HepG2 (cell line): ENCODE data around the gene KAZALD1. TPM values are rescaled to one million over a fixed set of nuclear protein-coding genes. Genes with fewer than 3 reads are reported as not detected.

ENCODE experiments used
- ATAC-seq: fragments of 200-7000 bp; cut with Tn5 transposase; 3 replicates; pipeline ENCODE4 v1.9.1; 2020; ENCODE audit warnings: mild to moderate bottlenecking, moderate library complexity
- BruUV-seq: library from RNA; stranded (reverse); fragments of 400-500 nt; replicated peaks from 2 replicates; lab custom pipeline; 2021; lab: Mats Ljungman, UMichigan
- CTCF ChIA-PET: fragments of 300-600 bp; formaldehyde crosslinking; extraction: SDS; loops from one replicate; lab custom pipeline; 2021; ENCODE audit warnings: low total read pairs, inconsistent platforms, low intra/inter-chr PET ratio; lab: Yijun Ruan, JAX
- POLR2A ChIA-PET: fragments of 350-600 bp; sonication (Branson Sonifier 250); formaldehyde crosslinking; loops from one replicate; lab custom pipeline; 2020; ENCODE audit warnings: antibody characterized with exemption, inconsistent platforms; lab: Yijun Ruan, JAX
- DNase-seq: peaks from one replicate; pipeline ENCODE4 v3.0.0-alpha.2; 2015; ENCODE audit warnings: low spot score
- FAIRE-seq: peaks from 3 replicates; lab custom pipeline; 2011; peaks lifted over from hg19 to GRCh38; lab: Jason Lieb, UNC
- H2AFZ ChIP-seq: one replicate; pipeline ENCODE4 v1.6.1; 2011; ENCODE audit warnings: low read length, inconsistent platforms
- H3K27ac ChIP-seq: fragments of 300-600 bp; 3 replicates; pipeline ENCODE4 v1.8.0; 2011; ENCODE audit warnings: mixed run types, mild to moderate bottlenecking, mixed read lengths, low read length, inconsistent platforms; ENCODE audit not compliant: insufficient read depth; ENCODE audit errors: extremely low read length
- H3K27me3 ChIP-seq, 2 experiments: fragments of 200-600 bp in 1 of 2; 2 replicates in 1 of 2; 3 replicates in 1 of 2; pipeline versions ENCODE4 v1.6.0 to v1.8.0; 2011; ENCODE audit warnings: low read length in 2 of 2, mild to moderate bottlenecking in 2 of 2, moderate library complexity in 2 of 2, inconsistent platforms in 1 of 2; ENCODE audit not compliant: insufficient read depth in 2 of 2, control insufficient read depth in 1 of 2
- H3K36me3 ChIP-seq, 2 experiments: fragments of 200-600 bp in 1 of 2; replicated peaks in 1 of 2; 2 replicates in 1 of 2; 3 replicates in 1 of 2; pipeline versions ENCODE4 v1.5.1 to v1.8.0; 2011; ENCODE audit warnings: low read length in 2 of 2, inconsistent platforms in 1 of 2; ENCODE audit not compliant: insufficient read depth in 2 of 2, control insufficient read depth in 1 of 2
- H3K4me1 ChIP-seq: 2 replicates; pipeline ENCODE4 v1.5.1; 2012; ENCODE audit warnings: low read length, inconsistent platforms; ENCODE audit not compliant: insufficient read depth
- H3K4me2 ChIP-seq: 2 replicates; pipeline ENCODE4 v1.6.0; 2011; ENCODE audit warnings: low read depth, low read length, inconsistent platforms
- H3K4me3 ChIP-seq, 3 experiments: fragments of 200-600 bp in 1 of 3; sonication (generic), shearing (Covaris generic) in 1 of 3; replicated peaks in 1 of 3; 2 replicates each; pipeline ENCODE4 v1.5.1; 2011 to 2016; ENCODE audit warnings: low read length in 3 of 3, inconsistent platforms in 2 of 3, low read depth in 2 of 3, mild to moderate bottlenecking in 2 of 3, control low read depth in 1 of 3, mixed read lengths in 1 of 3; ENCODE audit not compliant: insufficient read depth in 1 of 3
- H3K79me2 ChIP-seq: one replicate; pipeline ENCODE4 v1.6.1; 2011; ENCODE audit warnings: low read length, inconsistent platforms; ENCODE audit not compliant: insufficient read depth
- H3K9ac ChIP-seq: 2 replicates; pipeline ENCODE4 v1.6.0; 2011; ENCODE audit warnings: mild to moderate bottlenecking, low read depth, low read length, inconsistent platforms; ENCODE audit not compliant: insufficient read depth
- H3K9me3 ChIP-seq: 2 replicates; pipeline ENCODE4 v1.5.1; 2012; ENCODE audit warnings: mild to moderate bottlenecking, low read length
- H4K20me1 ChIP-seq: 2 replicates; pipeline ENCODE4 v1.6.0; 2011; ENCODE audit warnings: inconsistent platforms, mild to moderate bottlenecking, low read length, moderate library complexity; ENCODE audit not compliant: insufficient read depth
- ARHGAP35 ChIP-seq: sonication (generic); formaldehyde crosslinking; IDR thresholded peaks from 2 replicates; pipeline ENCODE4 v1.9.0; 2022; ENCODE audit warnings: mild to moderate bottlenecking, inconsistent platforms, moderate library complexity, missing genetic modification reagents, borderline replicate concordance
- FOXA1 ChIP-seq, 2 experiments: fragments of 450-650 bp in 1 of 2; sonication (generic) in 1 of 2; formaldehyde crosslinking in 1 of 2; IDR thresholded peaks; 2 replicates each; pipeline versions ENCODE4 v1.4.0 to v1.6.1; 2016 to 2020; ENCODE audit warnings: missing genetic modification reagents in 1 of 2
- HNRNPL ChIP-seq: fragments of 200-400 bp; formaldehyde crosslinking; IDR thresholded peaks from 2 replicates; pipeline ENCODE4 v1.6.1; 2017; ENCODE audit warnings: mild to moderate bottlenecking, low read depth, low read length
- RARG ChIP-seq: sonication (generic); formaldehyde crosslinking; IDR thresholded peaks from 2 replicates; pipeline ENCODE4 v1.4.0; 2020; ENCODE audit warnings: low read depth, mild to moderate bottlenecking, missing genetic modification reagents
- SP1 ChIP-seq, 2 experiments: fragments of 450-650 bp in 1 of 2; sonication (generic) in 1 of 2; formaldehyde crosslinking in 1 of 2; IDR thresholded peaks; 2 replicates each; pipeline versions ENCODE4 v1.4.0 to v1.6.1; 2016 to 2020; ENCODE audit warnings: missing genetic modification reagents in 1 of 2
- STAT6 ChIP-seq: sonication (generic); formaldehyde crosslinking; IDR thresholded peaks from 2 replicates; pipeline ENCODE4 v1.4.0; 2020; ENCODE audit warnings: missing genetic modification reagents, mild to moderate bottlenecking, borderline replicate concordance
- ZBED4 ChIP-seq: sonication (generic); formaldehyde crosslinking; IDR thresholded peaks from 2 replicates; pipeline ENCODE4 v1.4.0; 2020; ENCODE audit warnings: missing genetic modification reagents, borderline replicate concordance
- ZMYM3 ChIP-seq: sonication (generic); formaldehyde crosslinking; IDR thresholded peaks from 2 replicates; pipeline ENCODE4 v1.5.1; 2020; ENCODE audit warnings: mild to moderate bottlenecking, missing genetic modification reagents
- ZNF382 ChIP-seq: sonication (generic); formaldehyde crosslinking; IDR thresholded peaks from 2 replicates; pipeline ENCODE4 v1.5.0; 2020; ENCODE audit warnings: missing genetic modification reagents, mild to moderate bottlenecking, borderline replicate concordance
- ZNF414 ChIP-seq: sonication (generic); formaldehyde crosslinking; IDR thresholded peaks from 2 replicates; pipeline ENCODE4 v1.5.0; 2020; ENCODE audit warnings: missing genetic modification reagents
- WGBS: methylation state at CpG from one replicate; pipeline ENCODE4 v1.1.6; 2017; ENCODE audit warnings: low lambda C conversion rate; 5-methylcytosine and 5-hydroxymethylcytosine counted together
- in situ Hi-C: cut with HindIII; loops from 2 replicates; pipeline ENCODE4 v1.10.0; 2017; ENCODE audit warnings: low pct_unique_long_range_greater_than_20kb; ENCODE audit not compliant: extremely low pct_ligation_motif_present
- intact Hi-C: fragments of 100-400 bp; cut with micrococcal nuclease; formaldehyde crosslinking; loops from one replicate; pipeline ENCODE4 v1.10.0; 2022; ENCODE audit not compliant: unreplicated experiment
- polyA plus RNA-seq, 8 experiments: library from polyadenylated mRNA; depleted of rRNA in 3 of 8; stranded (reverse) in 7 of 8; unstranded in 1 of 8; fragments of >200 nt; fragmentation: Illumina TruSeq in 4 of 8; extraction: Trizol in 4 of 8; gene quantifications; 2 replicates each; pipeline versions ENCODE4 v1.2.1 to v1.2.3, GENCODE V29; 2011 to 2016; ENCODE audit warnings: low read depth in 4 of 8, missing spikeins in 1 of 8, mixed read lengths in 1 of 8; ENCODE audit not compliant: insufficient read depth in 1 of 8
- total RNA-seq, 5 experiments: library from RNA; depleted of rRNA; stranded (reverse); fragments of >200 nt; fragmentation: Illumina TruSeq; extraction: Trizol; gene quantifications; 2 replicates each; pipeline ENCODE4 v1.2.3, GENCODE V29; 2016; ENCODE audit warnings: low read depth in 1 of 5

KAZALD1 gene
- total and polyA plus RNA-seq, 2 of the 13 experiments (the other 11 are each of a cell fraction or from before 2014, with no cell fraction given), result 16.7 to 27.7 TPM

- no peak for TF ChIP-seq STAT6 (CRISPR knock-in tag)
- no peak for TF ChIP-seq RARG (CRISPR knock-in tag)
- TF ChIP-seq, all 625 proteins: peak for 0
Measured at GRCh38 chr10:101036726-101037125, 25.1 kb upstream of the KAZALD1 start (continued).

GRCh38 chr10:101038484-101038883, 23.3 kb upstream of the KAZALD1 start:
- H3K4me1 ChIP-seq, result peaks cover 48% of the 10 kb centered on the region
- in situ Hi-C loops, result no loop called here
- FAIRE-seq, result no peak
- no peaks in the 10 kb centered on the region for H3K27me3 ChIP-seq
- TF ChIP-seq ZNF382, result no peak
- TF ChIP-seq ZMYM3 (CRISPR knock-in tag), result no peak
- no peak for TF ChIP-seq FOXA1 (IDR thresholded peaks at IDR 0.05)
- TF ChIP-seq FOXA1 (CRISPR knock-in tag; IDR thresholded peaks at IDR 0.05), result no peak
- no peak for TF ChIP-seq ARHGAP35
- TF ChIP-seq HNRNPL, result no peak
- TF ChIP-seq SP1 (IDR thresholded peaks at IDR 0.05), result no peak
- no peak for TF ChIP-seq SP1 (CRISPR knock-in tag; IDR thresholded peaks at IDR 0.05)
- no peak for TF ChIP-seq ZNF414 (CRISPR knock-in tag)
- no peak for TF ChIP-seq ZBED4 (CRISPR knock-in tag)
- TF ChIP-seq, all 625 proteins: peak for 0
- ATAC-seq (no peak), DNase-seq (no peak)
- H3K9ac ChIP-seq, result no peak overlapping the region
- ChIA-PET POLR2A (no interaction called here), CTCF (no interaction called here)
- no peaks in the 10 kb centered on the region for H3K79me2 ChIP-seq
- H3K4me2 ChIP-seq, result no peak overlapping the region
- intact Hi-C loops, result no loop called here
- H3K27ac ChIP-seq, result no peak overlapping the region
- BruUV-seq, result no TSS peak
- no peaks in the 10 kb centered on the region for H4K20me1 ChIP-seq
- WGBS, result 90% methylated on average over 5 of the region's 5 CpGs
- peaks cover 9 to 31% of the 10 kb centered on the region in 2 experiments; a peak in 3 of 5 replicates for H3K36me3 ChIP-seq
- no peak overlapping the region for H3K4me3 ChIP-seq
- no peaks in the 10 kb centered on the region for H3K9me3 ChIP-seq
- H2AFZ ChIP-seq, result no peak overlapping the region
